Kidney tubule cell (primary cell): ENCODE measurements around the gene RPS6KA1.
A peak's percentile ranks its signal among the peaks of the same experiment; 100 is the strongest.

ENCODE experiments used
- DNase-seq: peaks from one replicate; pipeline ENCODE4 v3.0.0-alpha.2; 2018; ENCODE audit warnings: low spot score

The RPS6KA1 gene

DNA sequence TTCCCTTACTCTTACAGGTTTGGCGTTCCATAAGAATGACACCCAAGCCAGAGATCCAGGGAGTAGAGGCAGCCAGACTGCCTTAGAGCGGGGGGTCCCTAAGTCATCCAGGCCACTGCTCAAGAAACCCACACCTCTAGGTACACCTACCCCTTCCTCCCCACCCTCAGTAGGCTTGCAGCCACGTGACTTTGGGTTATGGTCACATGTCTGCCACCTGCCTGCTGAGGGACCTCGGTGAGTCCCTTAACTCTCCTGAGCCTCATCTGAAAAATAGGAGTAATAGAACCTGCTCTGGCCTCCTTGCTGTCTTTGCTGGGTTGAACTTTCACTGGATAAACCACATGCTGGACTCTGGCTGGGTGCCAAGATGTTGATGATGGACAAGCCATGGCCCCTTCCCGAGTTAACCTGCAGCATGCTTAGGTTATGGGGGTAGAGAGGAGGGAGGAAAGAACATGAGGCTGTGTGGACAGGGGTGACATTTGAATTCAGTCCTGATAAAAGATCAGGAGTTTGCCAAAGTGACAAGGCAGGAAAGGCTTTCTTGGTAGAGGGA is 4.5 kb downstream of the RPS6KA1 start:
- peak; percentile 31 for DNase-seq

DNA sequence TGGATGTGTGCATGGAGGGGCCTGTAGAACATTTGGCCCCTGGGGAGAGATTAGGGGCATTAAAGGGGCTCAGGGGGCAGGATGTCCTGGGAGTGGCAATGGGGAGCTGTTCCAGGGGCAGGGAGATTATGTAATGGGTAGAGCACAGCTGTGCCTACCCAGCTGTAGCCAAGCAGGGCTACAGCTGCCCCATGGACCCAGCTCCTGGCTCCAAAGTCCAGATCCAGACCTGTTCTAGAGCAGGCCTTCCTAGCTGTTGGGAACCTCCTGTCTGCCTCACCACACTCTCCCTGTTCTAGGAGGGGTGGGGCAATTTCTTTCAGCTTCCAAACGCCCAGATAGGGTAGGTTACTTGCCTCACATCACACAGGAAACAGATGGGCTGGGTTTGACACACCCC is 5.6 kb downstream of the RPS6KA1 start:
- no peak for DNase-seq

DNA sequence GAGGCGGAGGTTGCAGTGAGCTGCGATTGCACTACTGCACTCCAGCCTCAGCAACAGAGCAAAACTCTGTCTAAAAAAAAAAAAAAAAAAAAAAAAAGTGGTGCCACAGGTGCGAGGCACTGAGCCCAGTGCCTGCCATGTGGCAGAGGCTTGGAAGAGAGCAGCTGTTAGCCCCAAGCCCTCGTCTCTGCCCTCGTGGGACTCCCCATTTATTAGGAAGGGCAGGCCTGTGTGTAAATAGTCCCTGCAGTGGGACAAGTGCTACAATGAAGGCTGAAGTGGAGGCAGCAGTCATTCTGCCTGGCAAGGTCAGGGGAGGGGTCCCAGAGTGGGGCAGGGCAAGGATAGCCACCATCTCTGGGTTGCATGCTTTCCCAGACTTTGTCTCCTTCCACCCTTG is 6.5 kb downstream of the RPS6KA1 start:
- DNase-seq: no peak

DNA sequence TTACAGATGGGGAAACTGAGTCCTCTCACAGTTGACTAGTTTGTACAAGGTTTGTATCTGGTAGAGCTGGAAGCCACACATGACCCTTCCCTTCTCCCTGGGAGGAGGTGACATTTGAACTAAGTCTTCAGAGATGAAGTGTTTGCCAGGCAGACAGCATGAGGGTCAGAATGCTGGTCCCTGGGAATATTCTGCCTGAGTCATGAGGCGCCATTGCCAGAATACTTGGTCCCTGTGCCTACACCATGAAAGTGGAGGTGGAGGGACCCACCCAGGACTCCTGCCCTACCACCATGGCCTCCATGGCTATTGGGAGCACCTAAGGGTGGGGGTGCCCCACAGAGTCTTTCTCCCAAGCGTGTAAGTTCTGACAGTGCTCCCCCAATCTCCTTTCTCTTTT is 7.0 kb downstream of the RPS6KA1 start:
- DNase-seq: no peak

DNA sequence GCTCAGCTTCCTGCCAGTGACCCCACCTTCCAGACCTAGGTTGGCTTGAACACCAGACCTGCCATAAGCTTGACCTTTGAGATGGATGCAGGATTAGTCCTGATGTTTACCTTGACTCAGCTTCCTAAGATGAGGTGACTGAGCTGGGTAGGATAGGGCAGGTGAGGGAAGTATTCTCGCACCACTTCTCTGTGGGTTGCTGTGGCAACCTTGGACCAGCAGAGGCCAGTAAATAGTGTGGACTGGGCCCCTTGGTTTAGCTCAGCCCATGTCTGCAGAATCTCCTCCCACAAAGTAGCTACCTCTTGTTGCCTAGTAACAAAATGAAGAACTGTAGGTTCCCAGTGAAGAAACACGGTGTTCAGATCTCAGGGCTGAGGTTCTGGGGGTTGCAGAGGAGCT is 8.4 kb downstream of the RPS6KA1 start:
- DNase-seq: peak; percentile 76

DNA sequence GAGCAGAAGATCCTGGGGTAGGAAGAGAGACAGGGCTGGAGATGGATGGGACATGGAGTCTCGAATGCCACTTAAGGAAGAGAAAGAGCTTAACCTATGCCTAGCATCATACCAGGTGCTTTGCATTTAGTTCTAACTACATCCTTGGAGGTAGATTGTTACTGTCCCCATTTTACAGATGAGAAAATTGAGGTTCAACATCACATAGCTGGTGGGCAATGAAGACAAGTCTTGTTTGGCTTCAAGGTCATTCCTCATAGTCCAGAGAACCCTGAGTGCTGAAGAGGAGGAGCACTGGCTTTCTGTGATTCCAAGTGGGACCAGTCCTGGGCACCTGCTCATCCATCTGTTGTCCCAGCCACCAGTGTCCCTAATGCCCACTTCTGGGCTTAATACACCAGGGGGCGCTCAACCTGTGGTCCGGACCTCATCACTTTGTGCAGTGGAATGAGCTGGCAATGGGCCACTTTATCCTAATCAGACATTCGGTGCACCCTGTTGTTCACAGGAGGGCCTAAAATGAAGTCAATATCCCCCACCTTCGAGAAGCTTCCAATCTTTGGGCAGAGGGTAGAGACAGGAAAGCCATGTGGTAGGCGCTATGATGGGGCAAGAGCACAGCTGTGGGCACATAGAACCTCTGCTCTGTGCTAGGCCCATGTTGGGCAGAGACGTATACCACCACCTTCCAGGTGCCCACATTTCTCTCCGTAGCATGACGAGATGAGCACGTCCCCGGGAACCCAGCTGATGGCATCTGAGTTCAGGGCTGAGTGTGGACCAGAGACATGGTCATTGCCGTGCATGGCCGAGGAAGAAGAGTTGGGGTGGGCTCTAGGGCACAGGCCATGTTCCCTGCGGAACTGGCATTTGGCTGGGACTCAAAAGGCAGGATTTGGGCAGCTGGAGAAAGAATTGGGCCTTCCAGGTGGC is 9.2 kb downstream of the RPS6KA1 start:
- DNase-seq: peak; percentile 53

DNA sequence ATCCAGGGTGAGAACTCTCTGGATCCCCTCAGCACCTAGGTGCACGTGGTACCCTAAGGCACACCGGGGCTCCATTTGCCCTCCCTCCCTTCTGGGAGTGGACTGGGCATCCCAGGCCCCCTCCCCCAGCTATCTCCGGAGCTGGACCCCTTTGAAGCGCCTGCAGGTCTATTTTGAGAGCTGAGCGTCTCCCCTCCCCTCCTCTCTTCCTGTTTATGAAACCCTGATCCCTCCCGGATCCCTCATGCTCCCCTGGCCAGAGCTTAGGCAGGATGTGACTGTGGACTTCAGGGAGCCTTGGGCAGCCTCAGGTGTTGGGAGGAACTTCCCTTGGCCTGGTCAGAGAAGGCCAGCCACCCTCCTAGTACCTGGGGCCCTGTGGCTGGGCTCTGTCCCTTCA is 10.2 kb downstream of the RPS6KA1 start:
- DNase-seq: no peak

DNA sequence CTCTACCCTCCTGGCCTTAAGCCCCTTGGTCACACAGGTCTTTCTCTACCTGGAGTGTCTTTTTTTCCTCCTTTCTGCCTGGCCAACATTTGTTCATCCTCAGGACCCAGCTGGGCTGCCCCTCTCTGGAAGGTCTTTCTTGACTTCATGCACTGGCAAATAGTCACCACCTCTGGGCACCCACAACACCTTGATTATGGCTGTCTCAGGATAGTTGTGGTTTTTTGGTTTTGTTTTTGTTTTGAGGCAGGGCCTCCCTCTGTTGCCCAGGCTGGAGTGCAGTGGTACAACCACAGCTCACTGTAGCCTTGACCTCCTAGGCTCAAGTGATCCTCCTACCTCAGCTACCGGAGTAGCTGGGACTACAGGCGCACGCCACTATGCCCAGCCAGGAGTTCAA is 10.8 kb downstream of the RPS6KA1 start:
- DNase-seq: no peak

DNA sequence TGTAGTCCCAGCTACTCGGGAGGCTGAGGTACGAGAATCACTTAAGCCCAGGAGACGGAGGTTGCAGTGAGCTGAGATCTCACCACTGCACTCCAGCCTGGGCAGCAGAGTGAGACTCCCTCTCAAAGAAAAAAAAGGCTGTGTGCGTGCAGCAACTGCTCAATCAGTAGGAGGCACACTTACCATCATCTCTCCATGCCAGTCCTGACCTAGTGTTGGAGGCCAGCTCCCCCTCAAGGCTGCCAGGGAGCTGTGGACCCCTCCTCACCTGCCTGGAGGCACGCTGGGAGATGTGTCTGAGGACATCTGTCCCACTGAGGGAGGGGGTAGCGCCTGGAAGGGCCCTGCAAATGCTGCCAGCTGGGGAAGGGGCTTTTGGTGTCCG is 11.9 kb downstream of the RPS6KA1 start:
- no peak for DNase-seq

DNA sequence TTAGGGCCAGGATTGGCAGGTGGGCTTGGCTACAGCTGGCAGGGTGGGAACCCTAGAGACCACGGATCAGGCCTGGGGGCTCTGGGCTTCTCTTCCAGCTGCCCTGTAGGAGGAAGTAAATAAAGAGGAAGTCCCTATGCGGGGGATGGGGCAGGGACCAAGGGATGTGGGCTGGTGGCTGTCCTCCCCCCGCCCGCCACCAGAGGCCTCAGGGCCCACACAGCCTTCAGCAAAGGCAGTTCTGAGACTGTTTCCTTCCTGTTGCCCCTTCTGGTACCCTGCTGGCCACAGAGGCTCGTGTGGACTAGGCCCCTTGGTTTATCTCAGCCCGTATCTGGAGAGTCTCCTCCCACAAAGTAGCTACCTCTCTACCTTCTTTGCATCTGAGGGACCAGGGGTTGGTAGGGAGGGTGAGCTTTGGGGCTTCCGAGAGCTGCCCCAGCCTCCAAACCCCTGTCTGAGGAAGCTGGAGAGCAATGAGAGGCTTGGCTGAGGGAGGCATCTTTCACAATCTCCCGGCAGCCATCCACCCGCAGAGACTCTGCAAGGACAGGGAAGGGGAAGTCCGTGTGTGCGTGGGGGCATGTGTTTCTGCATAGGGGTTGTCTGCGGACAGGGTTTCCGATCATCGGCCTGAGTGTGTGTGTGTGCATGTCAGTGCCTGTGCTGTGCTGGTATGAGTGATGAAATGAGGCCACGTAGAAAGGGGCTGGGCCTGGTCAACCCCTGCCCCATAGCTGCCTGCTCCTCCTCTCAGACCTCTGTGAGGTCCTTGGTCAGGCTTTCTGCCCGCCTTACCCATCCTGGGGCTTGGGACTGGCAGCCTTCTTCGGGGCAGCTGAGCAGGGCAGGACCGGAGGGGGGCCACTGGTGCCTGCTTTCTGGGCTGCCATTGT is 12.5 kb downstream of the RPS6KA1 start:
- peak; percentile 38 for DNase-seq

DNA sequence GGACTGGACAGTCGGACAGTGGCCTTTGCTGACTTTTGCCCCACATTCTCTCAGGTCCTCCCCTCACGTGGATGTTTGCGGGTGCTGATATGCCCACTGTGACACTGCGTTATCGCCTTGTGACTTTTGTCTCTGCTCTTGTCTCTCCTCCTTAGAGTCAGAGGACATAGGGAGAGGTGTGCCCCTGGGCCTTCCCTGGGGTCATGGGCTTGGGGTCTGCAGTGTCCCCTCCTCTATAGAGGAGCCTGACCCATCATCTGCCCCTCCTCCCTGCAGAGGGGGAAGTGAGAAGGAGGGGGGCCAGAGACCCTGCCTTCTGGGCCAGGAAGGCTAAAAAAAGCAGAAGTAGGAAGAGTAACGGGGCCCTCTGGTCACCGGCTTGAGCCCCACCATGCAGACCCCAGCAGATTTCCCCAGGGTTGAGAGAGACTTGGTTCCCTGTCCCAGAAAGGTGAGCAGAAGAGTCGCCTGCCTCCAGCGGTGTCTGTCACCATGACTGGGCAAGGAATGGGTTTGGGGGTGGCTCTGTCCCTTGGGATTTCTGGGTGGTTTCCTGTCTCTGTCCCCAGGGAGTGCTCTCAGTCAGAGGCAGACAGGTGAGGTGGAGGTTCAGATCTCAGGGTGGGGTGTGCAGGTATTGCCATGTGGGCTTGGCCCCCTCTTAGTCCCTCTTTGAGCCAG is 13.3 kb downstream of the RPS6KA1 start:
- no peak for DNase-seq

DNA sequence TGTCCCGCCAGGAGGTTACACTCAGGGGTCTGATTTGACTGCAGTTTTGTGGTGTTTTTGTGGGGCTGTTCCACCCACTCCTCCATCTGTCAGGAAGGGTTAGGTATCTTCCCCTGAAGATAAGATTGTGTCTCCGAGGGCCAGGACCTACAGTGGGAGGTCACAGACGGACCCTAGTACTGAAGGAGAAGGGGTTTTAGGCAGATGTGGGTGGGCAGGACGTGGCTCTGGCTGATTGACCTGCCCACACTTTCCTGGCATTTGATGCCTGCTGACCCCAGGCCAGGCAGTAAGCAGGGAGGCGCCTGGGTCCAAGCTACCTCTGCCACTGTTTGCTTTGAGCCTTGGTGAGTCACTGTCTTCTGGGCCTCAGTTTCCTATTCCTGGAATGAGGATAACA is 13.9 kb downstream of the RPS6KA1 start:
- DNase-seq: no peak

DNA sequence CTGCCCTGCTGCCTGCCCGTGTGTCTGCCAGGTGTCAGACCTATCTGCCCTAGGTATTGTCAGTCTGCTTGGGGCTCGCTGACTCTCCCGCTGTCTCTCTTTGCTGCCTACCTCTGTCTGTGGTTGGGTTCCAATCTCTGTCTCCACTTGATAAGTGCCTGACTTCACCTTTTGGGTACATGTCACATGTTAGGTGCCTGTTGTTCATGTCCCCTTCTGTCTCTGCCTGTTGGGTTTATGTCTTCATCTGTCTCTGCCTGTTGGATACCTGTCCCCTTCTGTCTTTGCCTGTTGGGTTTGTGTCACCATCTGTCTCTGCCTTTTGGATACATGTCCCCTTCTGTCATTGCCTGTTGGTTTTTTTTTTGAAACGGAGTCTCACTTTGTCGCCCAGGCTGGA is 14.6 kb downstream of the RPS6KA1 start:
- no peak for DNase-seq

DNA sequence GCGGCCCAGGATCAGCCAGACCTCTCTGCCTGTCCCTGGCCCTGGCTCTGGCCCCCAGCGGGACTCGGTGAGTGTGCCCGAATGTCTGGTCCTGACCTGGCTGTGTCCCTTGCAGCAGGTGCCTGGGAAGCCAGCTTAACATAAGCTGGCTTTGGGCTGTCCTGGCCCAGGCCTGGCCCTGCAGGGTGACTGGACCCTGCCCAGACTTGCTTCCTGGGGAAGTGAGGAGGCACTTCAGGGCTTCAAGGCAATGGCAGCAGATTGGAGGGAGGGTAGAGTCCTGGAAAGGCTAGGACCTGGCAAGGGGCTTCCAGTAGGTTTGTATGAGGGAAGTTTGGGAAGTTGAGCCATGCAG is 16.4 kb downstream of the RPS6KA1 start:
- no peak for DNase-seq

DNA sequence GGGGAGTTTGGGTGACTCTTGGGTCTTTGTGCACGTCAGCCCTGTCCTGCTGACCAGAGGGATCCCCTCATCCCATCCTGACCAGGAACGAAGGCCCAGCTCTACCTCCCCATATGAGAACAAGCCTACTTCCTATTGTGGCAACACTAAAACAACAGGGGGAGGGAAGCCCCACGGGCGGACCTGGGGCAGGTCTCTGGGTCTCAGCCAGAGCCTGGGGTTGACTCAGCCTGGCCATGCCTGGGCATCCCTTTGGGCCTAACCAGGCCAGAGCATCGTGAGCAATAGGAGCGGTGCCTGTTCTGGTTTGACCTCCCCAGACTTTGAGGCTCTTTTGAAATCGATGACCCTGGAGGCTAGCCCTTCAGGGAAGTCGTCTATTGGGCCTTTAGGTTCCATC is 16.8 kb downstream of the RPS6KA1 start:
- DNase-seq: no peak

DNA sequence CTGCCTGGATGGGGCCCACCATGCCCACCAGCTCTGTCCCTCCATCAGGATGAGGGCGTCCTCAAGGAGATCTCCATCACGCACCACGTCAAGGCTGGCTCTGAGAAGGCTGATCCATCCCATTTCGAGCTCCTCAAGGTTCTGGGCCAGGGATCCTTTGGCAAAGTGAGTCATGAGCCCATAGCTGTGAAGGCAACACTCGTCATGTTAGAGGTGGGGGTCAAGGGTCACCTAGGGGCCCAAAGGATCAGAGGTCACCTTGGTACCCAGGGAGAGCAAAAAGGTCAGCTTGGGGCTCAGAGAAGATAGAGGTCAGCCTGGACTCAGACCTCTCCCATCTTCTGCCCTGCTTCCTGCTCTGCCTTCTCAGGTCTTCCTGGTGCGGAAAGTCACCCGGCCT is 17.3 kb downstream of the RPS6KA1 start:
- no peak for DNase-seq

DNA sequence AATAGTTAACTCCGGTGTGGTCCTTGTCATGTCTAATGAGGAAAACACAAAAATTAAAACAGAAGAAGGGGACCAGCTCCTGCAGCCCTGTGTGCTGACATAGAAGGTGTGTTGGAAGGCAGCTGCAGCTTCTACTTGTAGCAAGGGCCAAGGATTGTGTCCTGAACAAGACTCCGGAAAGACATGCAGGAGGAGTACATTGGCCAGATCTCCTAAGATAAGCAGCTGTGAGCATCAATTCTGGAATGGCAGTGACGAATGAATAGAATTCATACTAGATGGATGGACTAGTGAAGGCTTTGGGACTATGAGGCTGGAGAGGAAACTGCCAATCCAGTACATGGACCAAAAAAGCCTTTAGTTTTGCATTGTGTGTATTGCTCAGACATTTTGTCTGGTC is 19.3 kb downstream of the RPS6KA1 start:
- DNase-seq: no peak

DNA sequence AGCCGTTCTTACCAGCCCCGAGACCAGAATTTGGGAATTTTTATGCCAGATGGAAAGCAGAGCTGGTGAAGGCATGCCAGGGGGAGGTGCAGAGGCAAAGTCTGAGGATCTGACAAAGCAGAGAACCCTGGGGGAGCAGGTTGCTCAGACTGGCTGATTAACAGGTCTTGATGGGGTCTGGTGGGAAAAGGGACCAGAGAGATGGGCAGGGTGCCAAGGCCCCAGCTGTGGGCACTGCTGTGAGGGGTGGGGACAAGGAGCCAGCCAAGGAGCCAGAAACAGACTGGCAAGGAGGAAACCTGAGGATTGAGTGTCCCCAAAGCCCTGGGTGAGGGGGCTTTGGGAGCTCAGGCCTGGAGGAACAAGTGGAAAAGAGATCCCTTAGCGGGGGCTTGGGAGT is 21.4 kb downstream of the RPS6KA1 start:
- no peak for DNase-seq

DNA sequence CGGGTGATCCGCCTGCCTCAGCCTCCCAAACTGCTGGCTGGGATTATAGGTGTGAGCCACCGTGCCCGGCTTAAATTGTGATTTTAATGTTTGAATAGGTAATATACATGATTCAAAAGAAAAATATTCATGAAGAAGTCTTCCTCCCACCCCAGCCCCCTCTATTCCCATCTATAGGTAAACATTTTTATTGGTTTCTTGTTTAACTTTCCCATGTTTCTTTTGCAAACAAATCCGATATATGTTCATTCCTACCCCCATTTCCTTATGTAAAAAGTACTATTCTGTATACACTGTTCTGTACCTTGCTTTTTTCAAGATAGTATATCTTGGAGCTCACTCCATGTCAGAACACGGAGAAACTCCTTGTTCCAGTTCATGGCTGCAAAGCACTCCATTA is 23.2 kb downstream of the RPS6KA1 start:
- no peak for DNase-seq

DNA sequence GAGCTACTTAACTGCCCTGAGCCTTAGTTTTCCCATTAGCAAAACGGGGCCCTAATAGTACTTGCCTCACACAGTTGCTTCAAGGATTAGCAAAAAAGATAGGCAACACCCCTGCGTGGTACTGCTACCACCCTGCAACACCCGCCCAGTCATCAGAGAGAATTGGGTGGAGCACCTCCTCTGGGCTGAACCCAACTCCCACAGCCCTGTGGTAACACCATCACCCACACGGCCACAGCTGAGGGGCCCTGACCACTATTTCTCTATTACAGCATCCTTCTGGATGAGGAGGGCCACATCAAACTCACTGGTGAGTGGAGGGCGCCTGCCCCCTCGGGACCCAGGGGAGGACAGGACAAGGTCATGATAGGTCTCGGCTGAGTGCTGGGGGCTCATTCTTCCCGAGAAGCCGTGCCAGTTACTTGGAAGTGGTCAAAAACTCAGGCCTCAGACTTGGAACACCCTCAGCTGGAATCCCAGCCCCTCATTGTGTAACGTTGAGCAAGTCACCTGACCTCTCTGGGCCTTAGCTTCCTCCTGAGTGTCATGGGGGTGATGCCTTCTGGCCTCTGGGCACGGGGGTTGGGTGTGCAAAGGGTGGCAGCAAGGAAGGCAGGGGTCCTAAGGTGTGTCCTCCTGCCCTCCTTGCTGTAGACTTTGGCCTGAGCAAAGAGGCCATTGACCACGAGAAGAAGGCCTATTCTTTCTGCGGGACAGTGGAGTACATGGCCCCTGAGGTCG is 24.6 kb downstream of the RPS6KA1 start:
- DNase-seq: no peak

DNA sequence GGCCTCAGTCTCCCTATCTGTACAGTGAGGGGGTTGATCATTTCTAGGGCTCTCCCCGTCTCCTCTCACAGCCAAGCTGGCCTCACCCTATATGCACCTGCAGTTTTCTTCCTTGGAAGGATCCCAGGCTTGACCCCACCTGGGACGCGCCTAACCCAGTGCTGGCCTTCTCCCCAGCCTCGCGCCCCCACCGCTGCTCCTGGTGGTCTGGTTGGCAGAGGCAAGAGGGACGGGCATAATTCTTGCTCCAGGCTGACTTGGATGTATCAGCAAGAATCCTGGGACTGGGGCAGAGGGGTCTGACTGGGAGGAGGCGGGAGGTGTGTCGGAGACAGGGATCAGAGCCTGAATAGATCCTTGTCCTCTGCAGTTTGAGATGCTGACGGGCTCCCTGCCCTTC is 25.2 kb downstream of the RPS6KA1 start:
- no peak for DNase-seq

DNA sequence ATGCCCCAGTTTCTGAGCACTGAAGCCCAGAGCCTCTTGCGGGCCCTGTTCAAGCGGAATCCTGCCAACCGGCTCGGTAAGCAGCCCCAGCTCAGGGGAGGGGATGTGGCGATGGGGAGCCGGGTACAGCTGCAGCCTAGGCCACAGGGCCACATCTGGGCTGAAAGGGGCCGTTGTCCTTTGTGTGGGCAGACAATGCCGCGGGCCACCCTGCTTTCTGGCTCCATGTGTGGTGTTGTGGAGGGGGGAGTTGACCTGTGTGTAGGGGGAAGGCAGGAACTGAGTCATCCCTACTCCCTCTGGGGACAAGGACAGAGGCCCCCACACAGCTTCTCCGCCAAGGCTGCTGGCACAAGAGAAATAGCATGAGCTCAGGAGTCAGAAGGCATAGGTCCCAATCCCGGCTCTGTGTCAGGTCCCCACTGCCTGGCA is 26.0 kb downstream of the RPS6KA1 start:
- no peak for DNase-seq
